ENCODE results near the gene RGS3.

- TF ChIP-seq RAD21 (conservative IDR thresholded peaks at IDR 0.05 in 1 of 2, IDR thresholded peaks at IDR 0.05 in 1 of 2) (no peak), POLR2A (IDR thresholded peaks at IDR 0.05; ENCODE audit: low read length) (no peak), CTCF (IDR thresholded peaks at IDR 0.05) (no peak)
These were observed 180.8 kb downstream of the RGS3 start for GRCh38 chr9:113644321-113644720.

All from A549 (cell line).